ENCODE measurements around the gene ZCCHC7. TPM values are rescaled to one million over a fixed set of nuclear protein-coding genes. Genes with fewer than 3 reads are reported as not detected.

The ZCCHC7 gene
- total and polyA plus RNA-seq, 9 of the 15 experiments (the other 6 are each of a cell fraction or from before 2014, with no cell fraction given): 34.1 to 68.9 (median 48.8) TPM

DNA sequence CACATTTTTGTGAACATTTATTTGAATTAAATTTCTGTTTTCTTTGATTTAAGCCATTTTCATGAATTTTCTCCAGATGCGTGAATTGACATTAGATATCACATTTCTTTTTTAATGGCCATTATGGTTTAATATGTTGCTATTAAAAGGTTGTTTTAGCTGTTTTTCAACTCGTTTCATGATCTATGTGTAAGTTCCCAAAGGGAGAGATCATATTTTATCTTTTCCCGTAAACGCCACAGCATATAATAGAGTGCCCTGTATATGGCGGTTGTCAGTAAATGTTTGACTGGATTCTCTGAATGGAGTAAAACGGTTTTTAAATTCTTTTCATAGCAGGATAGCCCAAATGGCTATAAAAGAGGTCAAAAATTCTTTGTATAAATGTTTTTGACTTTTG is 35.8 kb downstream of the ZCCHC7 start:
- 81% methylated on average over 6 of the region's 6 CpGs for WGBS (ENCODE audit: insufficient coverage, low coverage, missing lambda C conversion rate)
- H3K27ac ChIP-seq (ENCODE audit: extremely low read depth, low read depth, low read length): no peak overlapping the region
- no peaks in the 10 kb centered on the region for H3K27me3 ChIP-seq (ENCODE audit: control insufficient read depth in 2 of 2, insufficient read depth in 2 of 2, low read length in 2 of 2)
- no peaks in the 10 kb centered on the region for H3K9me3 ChIP-seq (replicated peaks; ENCODE audit: control insufficient read depth, insufficient read depth, low read depth, low read length)
- TF ChIP-seq, protein P1, sequence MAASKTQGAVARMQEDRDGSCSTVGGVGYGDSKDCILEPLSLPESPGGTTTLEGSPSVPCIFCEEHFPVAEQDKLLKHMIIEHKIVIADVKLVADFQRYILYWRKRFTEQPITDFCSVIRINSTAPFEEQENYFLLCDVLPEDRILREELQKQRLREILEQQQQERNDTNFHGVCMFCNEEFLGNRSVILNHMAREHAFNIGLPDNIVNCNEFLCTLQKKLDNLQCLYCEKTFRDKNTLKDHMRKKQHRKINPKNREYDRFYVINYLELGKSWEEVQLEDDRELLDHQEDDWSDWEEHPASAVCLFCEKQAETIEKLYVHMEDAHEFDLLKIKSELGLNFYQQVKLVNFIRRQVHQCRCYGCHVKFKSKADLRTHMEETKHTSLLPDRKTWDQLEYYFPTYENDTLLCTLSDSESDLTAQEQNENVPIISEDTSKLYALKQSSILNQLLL (CRISPR knock-in tag; IDR thresholded peaks at IDR 0.05; ENCODE audit: borderline replicate concordance): no peak
- TF ChIP-seq, protein P2, sequence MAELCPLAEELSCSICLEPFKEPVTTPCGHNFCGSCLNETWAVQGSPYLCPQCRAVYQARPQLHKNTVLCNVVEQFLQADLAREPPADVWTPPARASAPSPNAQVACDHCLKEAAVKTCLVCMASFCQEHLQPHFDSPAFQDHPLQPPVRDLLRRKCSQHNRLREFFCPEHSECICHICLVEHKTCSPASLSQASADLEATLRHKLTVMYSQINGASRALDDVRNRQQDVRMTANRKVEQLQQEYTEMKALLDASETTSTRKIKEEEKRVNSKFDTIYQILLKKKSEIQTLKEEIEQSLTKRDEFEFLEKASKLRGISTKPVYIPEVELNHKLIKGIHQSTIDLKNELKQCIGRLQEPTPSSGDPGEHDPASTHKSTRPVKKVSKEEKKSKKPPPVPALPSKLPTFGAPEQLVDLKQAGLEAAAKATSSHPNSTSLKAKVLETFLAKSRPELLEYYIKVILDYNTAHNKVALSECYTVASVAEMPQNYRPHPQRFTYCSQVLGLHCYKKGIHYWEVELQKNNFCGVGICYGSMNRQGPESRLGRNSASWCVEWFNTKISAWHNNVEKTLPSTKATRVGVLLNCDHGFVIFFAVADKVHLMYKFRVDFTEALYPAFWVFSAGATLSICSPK (IDR thresholded peaks at IDR 0.05; ENCODE audit: borderline replicate concordance): no peak
- TF ChIP-seq HMG20B (CRISPR knock-in tag; IDR thresholded peaks at IDR 0.05) (no peak), ZNF354B (CRISPR knock-in tag; IDR thresholded peaks at IDR 0.05) (no peak), ZNF785 (CRISPR knock-in tag; IDR thresholded peaks at IDR 0.05) (no peak), BRCA1 (IDR thresholded peaks at IDR 0.05) (no peak), BRCA1 (CRISPR knock-in tag; IDR thresholded peaks at IDR 0.05) (no peak), ETV6 (IDR thresholded peaks at IDR 0.05; ENCODE audit: borderline replicate concordance in 1 of 2, low read depth in 2 of 2, low read length in 1 of 2) (no peak), ETV6 (CRISPR knock-in tag; IDR thresholded peaks at IDR 0.05; ENCODE audit: borderline replicate concordance) (no peak)
- TF ChIP-seq, protein P3, sequence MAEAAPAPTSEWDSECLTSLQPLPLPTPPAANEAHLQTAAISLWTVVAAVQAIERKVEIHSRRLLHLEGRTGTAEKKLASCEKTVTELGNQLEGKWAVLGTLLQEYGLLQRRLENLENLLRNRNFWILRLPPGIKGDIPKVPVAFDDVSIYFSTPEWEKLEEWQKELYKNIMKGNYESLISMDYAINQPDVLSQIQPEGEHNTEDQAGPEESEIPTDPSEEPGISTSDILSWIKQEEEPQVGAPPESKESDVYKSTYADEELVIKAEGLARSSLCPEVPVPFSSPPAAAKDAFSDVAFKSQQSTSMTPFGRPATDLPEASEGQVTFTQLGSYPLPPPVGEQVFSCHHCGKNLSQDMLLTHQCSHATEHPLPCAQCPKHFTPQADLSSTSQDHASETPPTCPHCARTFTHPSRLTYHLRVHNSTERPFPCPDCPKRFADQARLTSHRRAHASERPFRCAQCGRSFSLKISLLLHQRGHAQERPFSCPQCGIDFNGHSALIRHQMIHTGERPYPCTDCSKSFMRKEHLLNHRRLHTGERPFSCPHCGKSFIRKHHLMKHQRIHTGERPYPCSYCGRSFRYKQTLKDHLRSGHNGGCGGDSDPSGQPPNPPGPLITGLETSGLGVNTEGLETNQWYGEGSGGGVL (CRISPR knock-in tag; IDR thresholded peaks at IDR 0.05): no peak
- TF ChIP-seq, protein P4, sequence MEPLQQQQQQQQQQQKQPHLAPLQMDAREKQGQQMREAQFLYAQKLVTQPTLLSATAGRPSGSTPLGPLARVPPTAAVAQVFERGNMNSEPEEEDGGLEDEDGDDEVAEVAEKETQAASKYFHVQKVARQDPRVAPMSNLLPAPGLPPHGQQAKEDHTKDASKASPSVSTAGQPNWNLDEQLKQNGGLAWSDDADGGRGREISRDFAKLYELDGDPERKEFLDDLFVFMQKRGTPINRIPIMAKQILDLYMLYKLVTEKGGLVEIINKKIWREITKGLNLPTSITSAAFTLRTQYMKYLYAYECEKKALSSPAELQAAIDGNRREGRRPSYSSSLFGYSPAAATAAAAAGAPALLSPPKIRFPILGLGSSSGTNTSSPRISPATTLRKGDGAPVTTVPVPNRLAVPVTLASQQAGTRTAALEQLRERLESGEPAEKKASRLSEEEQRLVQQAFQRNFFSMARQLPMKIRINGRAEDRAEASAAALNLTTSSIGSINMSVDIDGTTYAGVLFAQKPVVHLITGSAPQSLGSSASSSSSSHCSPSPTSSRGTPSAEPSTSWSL (CRISPR knock-in tag; IDR thresholded peaks at IDR 0.05; ENCODE audit: borderline replicate concordance): no peak
- intact Hi-C loops (cut with micrococcal nuclease): no loop called here
- in situ Hi-C loops (cut with MboI): no loop called here
- no peaks in the 10 kb centered on the region for H3K4me1 ChIP-seq (replicated peaks in 1 of 2; ENCODE audit: control insufficient read depth in 2 of 2, insufficient read depth in 2 of 2, low read length in 2 of 2)
- POLR2A ChIA-PET: interaction anchor here (1.0 to 1.8 kb wide), 2 partner anchors 10 to 35 kb away, joined by 3 to 4 read pairs; no protein-coding TSS in a partner anchor
- no peak overlapping the region for H3K4me3 ChIP-seq
- H3K36me3 ChIP-seq (ENCODE audit: control insufficient read depth, insufficient read depth, low read length): peaks cover 67% of the 10 kb centered on the region
- DNase-seq (ENCODE audit: extremely low read depth in 1 of 4, low spot score in 3 of 4): no peak
- BruUV-seq (replicated peaks): no TSS peak
- H3K9me1 ChIP-seq (ENCODE audit: control insufficient read depth, insufficient read depth, low read length): no peaks in the 10 kb centered on the region
- no peak for FAIRE-seq
- no peak overlapping the region for H3K4me2 ChIP-seq (ENCODE audit: insufficient read depth, low read length)
- H3K79me2 ChIP-seq (ENCODE audit: control insufficient read depth, insufficient read depth, low read length): peaks cover 80% of the 10 kb centered on the region
- H3K9ac ChIP-seq (ENCODE audit: insufficient read depth in 1 of 2, low read depth in 2 of 2, low read length in 2 of 2): no peak overlapping the region
- H2AFZ ChIP-seq (ENCODE audit: low read depth, low read length): no peak overlapping the region
- H4K20me1 ChIP-seq (replicated peaks; ENCODE audit: control insufficient read depth, insufficient read depth, low read length): no peaks in the 10 kb centered on the region
- no peak for ATAC-seq
- CTCF ChIA-PET (ENCODE audit: low intra/inter-chr PET ratio): no interaction called here
